Measurements from ENCODE around the gene VIL1. TPM values are rescaled to one million over a fixed set of nuclear protein-coding genes. Genes with fewer than 3 reads are reported as not detected.

VIL1 gene
- polyA plus RNA-seq, 4 donors: 0.75 to 28.8 (median 19.5) TPM

- no peak for DNase-seq (ENCODE audit: low read depth in 4 of 4, low spot score in 3 of 4)
Observed at GRCh38 chr2:218479595-218479994, 60.7 kb downstream of the VIL1 start.

DNA sequence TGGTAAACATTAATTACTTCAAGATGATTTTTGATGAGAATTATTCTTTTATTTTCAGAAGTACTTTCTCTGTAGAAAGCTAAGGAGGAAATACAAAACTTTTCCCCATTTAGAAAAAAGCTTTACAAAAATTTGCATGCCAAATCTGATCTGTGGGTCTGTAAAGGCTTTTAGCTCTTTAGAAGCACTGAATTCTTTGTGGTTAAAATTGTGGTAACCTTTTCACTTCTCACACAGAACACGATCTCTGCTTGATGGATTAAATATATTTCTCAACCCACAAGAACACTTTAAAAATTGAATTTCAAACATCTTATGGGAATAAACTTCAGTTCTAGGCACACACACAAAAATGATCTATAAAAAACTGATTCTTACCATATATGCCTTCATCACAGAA lies 63.7 kb downstream of the VIL1 start:
- DNase-seq (ENCODE audit: low read depth in 4 of 4, low spot score in 3 of 4): no peak

- DNase-seq (ENCODE audit: low read depth in 4 of 4, low spot score in 3 of 4): no peak
Observed at GRCh38 chr2:218485986-218486667, 67.2 kb downstream of the VIL1 start.

DNA sequence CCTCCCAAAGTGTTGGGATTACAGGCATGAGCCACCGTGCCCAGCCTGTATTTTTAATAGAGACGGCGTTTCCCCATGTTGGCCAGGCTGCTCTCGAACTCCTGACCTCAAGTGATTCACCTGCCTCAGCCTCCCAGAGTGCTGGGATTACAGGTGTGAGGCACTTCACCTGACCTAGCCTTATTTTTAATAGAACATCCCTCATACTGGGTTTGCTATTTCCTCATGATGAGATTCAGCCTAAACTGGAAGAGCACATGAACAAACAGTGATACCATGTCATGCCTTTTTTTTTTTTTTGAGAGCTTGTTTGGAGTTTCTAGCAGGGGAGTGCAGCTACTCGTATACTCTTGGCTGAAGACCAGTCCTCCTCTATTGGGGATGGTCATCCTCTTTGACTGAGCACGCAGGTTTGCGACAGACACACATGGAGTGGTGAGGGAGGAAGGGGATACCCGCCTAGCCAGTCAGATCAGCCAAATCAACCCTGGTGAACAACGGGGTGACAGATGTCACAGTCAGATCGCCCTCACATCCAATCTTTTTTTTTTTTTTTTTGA lies 81.7 kb downstream of the VIL1 start:
- no peak for DNase-seq (ENCODE audit: low read depth in 4 of 4, low spot score in 3 of 4)

DNA sequence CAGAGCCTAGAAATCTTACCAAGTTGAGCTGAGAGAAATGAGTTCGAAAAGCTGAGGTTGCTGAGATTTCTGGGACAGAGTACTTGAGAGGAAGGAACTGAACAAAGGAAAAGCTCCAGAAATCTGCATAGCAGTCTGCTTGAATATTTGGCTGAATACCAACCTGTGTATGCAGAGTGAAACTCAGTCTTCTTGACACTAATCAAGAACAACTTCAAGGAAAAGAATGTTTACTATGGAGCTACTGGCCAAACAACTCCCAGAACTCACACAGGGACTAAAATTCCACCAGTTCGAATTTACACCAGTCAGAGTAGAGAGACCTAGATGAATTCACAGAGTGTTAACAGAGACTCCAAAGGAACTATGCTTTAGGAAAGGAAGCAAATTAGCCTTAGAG lies 82.7 kb downstream of the VIL1 start:
- DNase-seq (ENCODE audit: low read depth in 4 of 4, low spot score in 3 of 4): peak in 1 of 4 donors; percentile 0

Other genes starting within 250 kb of the VIL1 start
- 100 to 1,000 TPM; 216 to 275 (median 255) TPM for gene ARPC2, start 201.9 kb upstream of the VIL1 start, polyA plus RNA-seq (ENCODE audit: insufficient read length in 4 of 4)
- 1 to 10 TPM; 1.6 to 2.8 (median 1.9) TPM for gene GPBAR1, start 158.1 kb upstream of the VIL1 start, polyA plus RNA-seq (ENCODE audit: insufficient read length in 4 of 4)
- 100 to 1,000 TPM in 3 of 4 donors, 10 to 100 TPM in 1; 75.6 to 140 (median 117) TPM for gene AAMP, start 149.0 kb upstream of the VIL1 start, polyA plus RNA-seq (ENCODE audit: insufficient read length in 4 of 4)
- 100 to 1,000 TPM in 2 of 4 donors, 10 to 100 TPM in 2; 46.5 to 127 (median 96.1) TPM for gene PNKD, start 148.6 kb upstream of the VIL1 start, polyA plus RNA-seq (ENCODE audit: insufficient read length in 4 of 4)
- 10 to 100 TPM; 72.2 to 94.0 (median 86.5) TPM for gene TMBIM1, start 126.6 kb upstream of the VIL1 start, polyA plus RNA-seq (ENCODE audit: insufficient read length in 4 of 4)
- 1 to 10 TPM in 3 of 4 donors, under 1 TPM in 1; 0.19 to 6.5 (median 4.9) TPM for gene CATIP, start 62.3 kb upstream of the VIL1 start, polyA plus RNA-seq (ENCODE audit: insufficient read length in 4 of 4)
- gene SLC11A1, start 36.9 kb upstream of the VIL1 start, polyA plus RNA-seq (ENCODE audit: insufficient read length in 4 of 4): 1 to 10 TPM in 2 of 4 donors, under 1 TPM in 2; 0.57 to 1.5 (median 1.0) TPM
- gene CTDSP1, start 19.3 kb upstream of the VIL1 start, polyA plus RNA-seq (ENCODE audit: insufficient read length in 4 of 4): 100 to 1,000 TPM; 131 to 162 (median 132) TPM
- gene USP37, start 149.2 kb downstream of the VIL1 start, polyA plus RNA-seq (ENCODE audit: insufficient read length in 4 of 4): 10 to 100 TPM; 13.8 to 18.6 (median 17.3) TPM
- gene CNOT9, start 149.7 kb downstream of the VIL1 start, polyA plus RNA-seq (ENCODE audit: insufficient read length in 4 of 4): 10 to 100 TPM; 44.2 to 62.8 (median 51.5) TPM
- 10 to 100 TPM in 2 of 4 donors, 1 to 10 TPM in 2; 7.4 to 11.8 (median 8.7) TPM for gene PLCD4, start 188.8 kb downstream of the VIL1 start, polyA plus RNA-seq (ENCODE audit: insufficient read length in 4 of 4)
- 10 to 100 TPM; 15.9 to 23.9 (median 18.6) TPM for gene ZNF142, start 240.5 kb downstream of the VIL1 start, polyA plus RNA-seq (ENCODE audit: insufficient read length in 4 of 4)
- 10 to 100 TPM; 36.4 to 60.4 (median 47.9) TPM for gene BCS1L, start 240.6 kb downstream of the VIL1 start, polyA plus RNA-seq (ENCODE audit: insufficient read length in 4 of 4)

Data from left renal pelvis (tissue), 4 donors.